HL-60 (cell line): Measurements from ENCODE around the gene DUSP1.

Experiments used
- CTCF ChIP-seq: IDR thresholded peaks from one replicate; pipeline ENCODE4 v1.5.1; 2011; ENCODE audit warnings: low read length, control low read depth, inconsistent platforms; ENCODE audit not compliant: insufficient read depth
- GABPA ChIP-seq: IDR thresholded peaks from 2 replicates; pipeline ENCODE4 v1.6.1; 2012; ENCODE audit warnings: low read depth
- SPI1 ChIP-seq: IDR thresholded peaks from 2 replicates; pipeline ENCODE4 v1.6.1; 2012; ENCODE audit warnings: low read depth, mild to moderate bottlenecking, borderline replicate concordance
- TF ChIP-seq, protein P1 (sequence below): IDR thresholded peaks from 2 replicates; pipeline ENCODE4 v1.6.1; 2012; ENCODE audit warnings: low read depth; ENCODE audit not compliant: insufficient replicate concordance

GRCh38 chr5:172731680-172732074 is 39.3 kb downstream of the DUSP1 start:
- TF ChIP-seq CTCF (no peak), GABPA (no peak), SPI1 (no peak)
- TF ChIP-seq, protein P1, sequence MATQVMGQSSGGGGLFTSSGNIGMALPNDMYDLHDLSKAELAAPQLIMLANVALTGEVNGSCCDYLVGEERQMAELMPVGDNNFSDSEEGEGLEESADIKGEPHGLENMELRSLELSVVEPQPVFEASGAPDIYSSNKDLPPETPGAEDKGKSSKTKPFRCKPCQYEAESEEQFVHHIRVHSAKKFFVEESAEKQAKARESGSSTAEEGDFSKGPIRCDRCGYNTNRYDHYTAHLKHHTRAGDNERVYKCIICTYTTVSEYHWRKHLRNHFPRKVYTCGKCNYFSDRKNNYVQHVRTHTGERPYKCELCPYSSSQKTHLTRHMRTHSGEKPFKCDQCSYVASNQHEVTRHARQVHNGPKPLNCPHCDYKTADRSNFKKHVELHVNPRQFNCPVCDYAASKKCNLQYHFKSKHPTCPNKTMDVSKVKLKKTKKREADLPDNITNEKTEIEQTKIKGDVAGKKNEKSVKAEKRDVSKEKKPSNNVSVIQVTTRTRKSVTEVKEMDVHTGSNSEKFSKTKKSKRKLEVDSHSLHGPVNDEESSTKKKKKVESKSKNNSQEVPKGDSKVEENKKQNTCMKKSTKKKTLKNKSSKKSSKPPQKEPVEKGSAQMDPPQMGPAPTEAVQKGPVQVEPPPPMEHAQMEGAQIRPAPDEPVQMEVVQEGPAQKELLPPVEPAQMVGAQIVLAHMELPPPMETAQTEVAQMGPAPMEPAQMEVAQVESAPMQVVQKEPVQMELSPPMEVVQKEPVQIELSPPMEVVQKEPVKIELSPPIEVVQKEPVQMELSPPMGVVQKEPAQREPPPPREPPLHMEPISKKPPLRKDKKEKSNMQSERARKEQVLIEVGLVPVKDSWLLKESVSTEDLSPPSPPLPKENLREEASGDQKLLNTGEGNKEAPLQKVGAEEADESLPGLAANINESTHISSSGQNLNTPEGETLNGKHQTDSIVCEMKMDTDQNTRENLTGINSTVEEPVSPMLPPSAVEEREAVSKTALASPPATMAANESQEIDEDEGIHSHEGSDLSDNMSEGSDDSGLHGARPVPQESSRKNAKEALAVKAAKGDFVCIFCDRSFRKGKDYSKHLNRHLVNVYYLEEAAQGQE, result no peak
